BE2C (cell line): ENCODE data around the gene ELANE.

Experiments used
- DNase-seq: peaks from one replicate; pipeline ENCODE4 v3.0.0-alpha.2; 2020
- H3K27me3 ChIP-seq: fragments of 250-450 bp; sonication (Bioruptor Pico); 2 replicates; pipeline ENCODE4 v1.5.1; 2020; ENCODE audit warnings: mild to moderate bottlenecking
- H3K36me3 ChIP-seq: fragments of 250-450 bp; sonication (Bioruptor Pico); 2 replicates; pipeline ENCODE4 v1.5.1; 2020; ENCODE audit warnings: mild to moderate bottlenecking
- H3K4me1 ChIP-seq: fragments of 250-450 bp; sonication (Bioruptor Pico); 2 replicates; pipeline ENCODE4 v1.5.1; 2020
- H3K4me3 ChIP-seq: 2 replicates; pipeline ENCODE4 v1.5.1; 2011; ENCODE audit warnings: low read depth, low read length
- H3K9me3 ChIP-seq: fragments of 250-450 bp; sonication (Bioruptor Pico); 2 replicates; pipeline ENCODE4 v1.5.1; 2020
- TF ChIP-seq, protein P1 (sequence below): IDR thresholded peaks from 2 replicates; pipeline ENCODE4 v1.5.1; 2012; ENCODE audit warnings: mild to moderate bottlenecking, low read depth, low read length

ELANE gene

DNA sequence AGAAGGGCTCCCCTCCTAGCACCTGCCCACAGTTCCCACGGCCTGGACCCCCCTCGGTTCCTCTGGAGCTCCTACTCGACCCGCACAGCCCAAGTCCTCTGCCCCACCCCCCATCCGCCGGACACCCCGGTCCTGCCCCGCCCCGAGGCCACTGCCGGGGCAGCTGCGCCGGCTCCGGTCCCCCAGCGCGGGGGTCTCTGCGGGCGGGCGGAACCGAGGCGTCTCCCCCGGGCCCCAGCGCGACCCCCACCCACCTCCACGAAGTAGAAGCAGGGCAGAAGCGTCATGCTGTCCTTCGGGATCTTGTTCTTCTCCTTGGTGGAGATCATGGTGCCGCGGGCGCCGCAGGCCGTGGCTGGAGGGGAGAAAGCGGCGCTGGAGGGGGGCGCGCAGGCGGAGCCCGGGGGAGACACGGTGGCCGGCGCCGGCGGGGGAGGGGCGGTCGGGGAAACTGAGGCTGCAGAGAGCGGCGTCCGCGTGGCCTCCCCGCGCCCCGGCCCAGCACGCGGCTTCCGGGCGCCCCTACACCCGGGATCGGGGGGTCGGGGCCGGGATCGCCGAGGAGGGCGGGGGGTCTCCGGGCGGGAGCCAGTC is 30.8 kb upstream of the ELANE start:
- TF ChIP-seq, protein P1, sequence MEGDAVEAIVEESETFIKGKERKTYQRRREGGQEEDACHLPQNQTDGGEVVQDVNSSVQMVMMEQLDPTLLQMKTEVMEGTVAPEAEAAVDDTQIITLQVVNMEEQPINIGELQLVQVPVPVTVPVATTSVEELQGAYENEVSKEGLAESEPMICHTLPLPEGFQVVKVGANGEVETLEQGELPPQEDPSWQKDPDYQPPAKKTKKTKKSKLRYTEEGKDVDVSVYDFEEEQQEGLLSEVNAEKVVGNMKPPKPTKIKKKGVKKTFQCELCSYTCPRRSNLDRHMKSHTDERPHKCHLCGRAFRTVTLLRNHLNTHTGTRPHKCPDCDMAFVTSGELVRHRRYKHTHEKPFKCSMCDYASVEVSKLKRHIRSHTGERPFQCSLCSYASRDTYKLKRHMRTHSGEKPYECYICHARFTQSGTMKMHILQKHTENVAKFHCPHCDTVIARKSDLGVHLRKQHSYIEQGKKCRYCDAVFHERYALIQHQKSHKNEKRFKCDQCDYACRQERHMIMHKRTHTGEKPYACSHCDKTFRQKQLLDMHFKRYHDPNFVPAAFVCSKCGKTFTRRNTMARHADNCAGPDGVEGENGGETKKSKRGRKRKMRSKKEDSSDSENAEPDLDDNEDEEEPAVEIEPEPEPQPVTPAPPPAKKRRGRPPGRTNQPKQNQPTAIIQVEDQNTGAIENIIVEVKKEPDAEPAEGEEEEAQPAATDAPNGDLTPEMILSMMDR = no peak
- no peak overlapping the region for H3K4me3 ChIP-seq

DNA sequence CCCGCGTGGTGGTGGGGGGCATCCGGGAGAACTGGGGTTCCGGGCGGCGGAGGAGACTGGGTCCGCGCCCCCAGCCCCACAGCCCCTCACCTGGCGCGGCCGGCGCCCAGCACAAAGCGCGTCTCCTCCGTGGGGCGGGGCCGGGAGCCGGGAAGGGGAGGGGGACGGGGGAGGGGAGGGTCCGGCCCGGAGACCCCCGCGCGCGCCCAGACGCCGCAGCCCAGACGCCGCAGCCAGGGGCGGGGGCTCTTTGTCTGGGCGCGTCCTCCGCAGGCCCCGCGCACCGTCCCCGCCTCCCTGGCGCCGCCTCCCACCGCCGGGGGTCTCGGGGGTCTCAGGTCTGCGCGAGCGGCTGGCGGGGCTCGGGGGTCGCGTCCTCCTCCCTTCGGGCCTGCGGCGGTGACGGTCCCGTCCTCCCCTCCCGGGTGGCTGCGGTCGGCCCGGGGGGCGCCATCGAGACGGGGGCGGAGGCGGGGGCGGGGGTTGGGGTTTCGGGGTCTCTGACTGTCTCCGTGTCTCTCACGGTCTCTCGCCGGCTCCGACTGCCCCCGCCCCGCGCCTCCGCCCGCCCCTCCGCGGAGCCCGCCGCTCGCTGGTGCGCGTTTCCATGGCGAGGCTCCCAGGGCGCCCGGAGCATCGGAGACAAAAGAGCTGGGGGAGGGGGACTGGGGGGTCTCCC is 30.1 kb upstream of the ELANE start, which contains the start of gene PLPPR3:
TSS of gene PLPPR3 (minus strand) at position 131 of the 679 bp plus-strand sequence. CDS start 396 bp downstream, outside the sequence.
- no peak within 1 kb of the TSS for H3K4me3 ChIP-seq
- H3K4me1 ChIP-seq = no peaks in the 10 kb centered on the region
- peaks cover 4% of the 10 kb centered on the region; the same call in 1 of the 2 replicates for H3K27me3 ChIP-seq
- H3K36me3 ChIP-seq = no peaks in the 10 kb centered on the region
- no peaks in the 10 kb centered on the region for H3K9me3 ChIP-seq
- DNase-seq = no peak
- TF ChIP-seq, protein P1 = no peak

More for the DNA sequence above, 30.8 kb upstream of the ELANE start:
- DNase-seq = no peak
- H3K9me3 ChIP-seq = no peaks in the 10 kb centered on the region
- H3K27me3 ChIP-seq = peaks cover 4% of the 10 kb centered on the region; the same call in 1 of the 2 replicates
- no peaks in the 10 kb centered on the region for H3K4me1 ChIP-seq
- no peaks in the 10 kb centered on the region; the same call in 1 of the 2 replicates for H3K36me3 ChIP-seq

DNA sequence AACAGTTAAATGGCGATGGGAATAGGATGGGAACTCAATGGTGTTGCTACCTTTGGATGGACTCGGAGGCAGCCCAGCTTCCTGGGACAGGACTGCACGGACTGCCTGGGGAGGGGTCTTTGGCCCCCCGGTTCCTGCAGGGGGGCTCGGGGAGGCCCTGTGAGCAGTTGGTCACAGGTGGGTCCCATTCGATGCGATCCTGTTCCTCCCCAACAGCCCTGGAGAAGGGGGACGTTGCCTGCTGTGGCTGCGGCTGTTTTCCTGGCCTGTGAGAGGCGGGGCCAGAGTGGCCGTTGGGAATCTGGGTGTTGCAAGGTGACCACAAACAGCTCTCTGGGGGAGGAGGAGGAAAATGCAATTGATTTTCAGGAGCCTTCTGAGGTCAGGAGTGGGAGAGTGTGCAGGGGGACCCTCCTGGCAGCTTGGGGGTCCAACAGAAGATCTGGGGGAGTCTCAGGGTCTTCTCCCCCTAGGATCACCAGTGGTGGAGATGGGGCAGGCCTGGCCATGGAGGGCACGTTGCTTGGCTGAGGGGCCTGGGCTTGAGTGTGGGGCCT is 28.5 kb upstream of the ELANE start:
- no peaks in the 10 kb centered on the region for H3K9me3 ChIP-seq
- no peaks in the 10 kb centered on the region for H3K36me3 ChIP-seq
- H3K4me1 ChIP-seq = no peaks in the 10 kb centered on the region
- TF ChIP-seq, protein P1 = no peak
- DNase-seq = no peak
- H3K4me3 ChIP-seq = no peak overlapping the region
- peaks cover 7% of the 10 kb centered on the region; the same call in 1 of the 2 replicates for H3K27me3 ChIP-seq

DNA sequence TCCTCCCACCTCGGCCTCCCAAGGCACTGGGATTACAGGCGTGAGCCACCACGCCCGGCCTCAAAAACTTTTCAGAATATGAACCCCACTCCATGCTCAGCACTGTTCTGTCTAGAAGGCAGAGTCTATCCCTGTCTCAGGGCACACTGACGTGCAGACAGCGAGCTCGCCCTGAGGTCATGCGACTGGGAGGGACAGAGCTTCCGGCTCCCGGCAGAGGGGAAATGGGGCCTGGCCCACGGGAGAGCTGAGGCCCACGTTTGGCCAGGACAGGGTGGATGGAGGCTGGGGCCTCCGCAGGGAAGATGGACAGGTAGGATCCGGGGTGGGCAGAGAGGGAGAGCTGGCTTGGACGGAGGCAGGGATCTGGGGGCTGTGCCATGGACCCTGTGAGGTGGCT is 27.2 kb upstream of the ELANE start:
- H3K4me3 ChIP-seq = no peak overlapping the region
- H3K4me1 ChIP-seq = no peaks in the 10 kb centered on the region
- H3K9me3 ChIP-seq = no peaks in the 10 kb centered on the region
- no peak for DNase-seq
- peaks cover 13% of the 10 kb centered on the region for H3K27me3 ChIP-seq
- no peaks in the 10 kb centered on the region for H3K36me3 ChIP-seq
- TF ChIP-seq, protein P1 = no peak

DNA sequence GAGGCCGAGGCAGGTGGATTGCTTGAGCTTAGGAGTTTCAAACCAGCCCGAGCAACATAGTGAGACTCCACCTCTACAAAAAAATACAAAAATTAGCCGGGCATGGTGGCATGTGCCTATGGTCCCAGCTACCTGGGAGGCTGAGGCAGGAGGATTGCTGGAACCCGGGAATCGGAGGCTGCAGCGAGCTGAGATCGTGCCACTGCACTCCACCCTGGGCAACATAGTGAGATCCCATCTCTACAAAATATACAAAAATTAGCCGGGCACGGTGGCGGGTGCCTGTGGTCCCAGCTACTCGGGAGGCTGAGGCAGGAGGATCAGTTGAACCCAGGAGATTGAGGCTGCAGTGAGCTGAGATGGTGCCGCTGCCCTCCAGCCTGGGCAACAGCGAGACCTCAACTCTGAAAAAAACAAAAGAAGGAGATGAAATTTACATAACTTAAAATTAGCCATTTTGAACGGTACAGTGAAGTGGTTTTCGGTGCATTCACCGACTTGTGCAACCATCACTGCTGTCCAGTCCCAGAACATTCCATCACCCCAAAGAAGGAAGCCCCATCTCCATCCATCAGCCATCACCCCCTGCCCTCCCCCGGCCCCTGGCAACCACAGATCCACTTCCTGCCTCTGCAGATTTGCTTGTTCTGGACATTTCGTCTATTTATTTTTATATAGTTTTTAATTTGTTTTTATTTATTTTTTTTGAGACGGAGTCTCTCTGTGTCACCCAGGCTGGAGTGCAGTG is 26.0 kb upstream of the ELANE start:
- no peaks in the 10 kb centered on the region for H3K9me3 ChIP-seq
- H3K27me3 ChIP-seq = peaks cover 24% of the 10 kb centered on the region
- no peaks in the 10 kb centered on the region for H3K36me3 ChIP-seq
- TF ChIP-seq, protein P1 = no peak
- H3K4me1 ChIP-seq = no peaks in the 10 kb centered on the region
- DNase-seq = no peak
- H3K4me3 ChIP-seq = no peak overlapping the region
